Stimulated activated CD4-positive, alpha-beta T cell treated with anti-CD3 and anti-CD28 coated beads, Interleukin-1b, Interleukin-23, amount 100 ng/mL, for 24 hours (primary cell): ENCODE results near the gene TMEM169.
A peak's percentile ranks its signal among the peaks of the same experiment; 100 is the strongest.

ENCODE experiments used
- DNase-seq, 4 experiments: peaks; one replicate each; pipeline ENCODE4 v3.0.0-alpha.2; 2020; ENCODE audit warnings: low read depth in 4 of 4, low spot score in 1 of 4

Gene TMEM169

DNA sequence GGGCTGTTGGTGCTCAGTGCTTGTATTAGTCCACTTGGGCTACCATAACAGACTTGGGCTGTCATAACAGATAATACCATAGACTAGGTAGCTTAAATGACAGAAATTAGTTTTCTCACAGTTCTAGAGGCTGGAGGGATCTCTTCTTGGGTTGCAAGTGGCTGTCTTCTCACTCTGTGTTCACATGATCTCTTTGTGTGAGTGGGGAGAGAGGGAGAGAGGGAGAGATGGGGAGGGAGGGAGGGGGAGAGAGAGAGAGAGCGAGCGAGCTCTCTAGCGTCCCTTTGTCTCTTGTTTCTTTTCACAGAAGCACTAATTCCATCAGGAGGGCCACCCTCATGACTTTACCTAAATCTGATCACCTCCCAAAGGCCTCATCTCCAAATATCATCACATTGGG, 23.0 kb downstream of the TMEM169 start:
- DNase-seq, result no peak

- no peak for DNase-seq
These were observed 25.6 kb downstream of the TMEM169 start for GRCh38 chr2:216107320-216107719.

DNA sequence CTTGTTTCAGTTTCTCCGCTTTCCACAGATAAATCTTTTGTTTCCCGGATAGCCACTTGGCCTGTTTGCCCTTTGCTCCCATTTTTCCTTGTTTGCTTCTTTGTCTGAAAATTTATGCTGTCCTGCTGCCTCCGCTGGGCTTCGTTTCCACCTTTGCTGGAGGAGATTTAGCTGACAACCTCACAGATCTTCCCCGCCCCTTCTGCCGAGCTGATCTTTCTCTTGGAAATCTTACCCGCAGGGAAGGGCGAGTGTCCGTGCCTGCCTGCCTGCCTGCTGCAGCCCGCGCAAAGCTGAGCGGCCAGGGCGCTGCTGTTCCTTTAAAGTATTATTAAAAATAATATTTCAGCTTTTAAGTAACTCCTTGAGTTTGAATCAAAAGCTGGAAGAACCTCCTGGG, 26.0 kb downstream of the TMEM169 start:
- DNase-seq, result no peak

DNA sequence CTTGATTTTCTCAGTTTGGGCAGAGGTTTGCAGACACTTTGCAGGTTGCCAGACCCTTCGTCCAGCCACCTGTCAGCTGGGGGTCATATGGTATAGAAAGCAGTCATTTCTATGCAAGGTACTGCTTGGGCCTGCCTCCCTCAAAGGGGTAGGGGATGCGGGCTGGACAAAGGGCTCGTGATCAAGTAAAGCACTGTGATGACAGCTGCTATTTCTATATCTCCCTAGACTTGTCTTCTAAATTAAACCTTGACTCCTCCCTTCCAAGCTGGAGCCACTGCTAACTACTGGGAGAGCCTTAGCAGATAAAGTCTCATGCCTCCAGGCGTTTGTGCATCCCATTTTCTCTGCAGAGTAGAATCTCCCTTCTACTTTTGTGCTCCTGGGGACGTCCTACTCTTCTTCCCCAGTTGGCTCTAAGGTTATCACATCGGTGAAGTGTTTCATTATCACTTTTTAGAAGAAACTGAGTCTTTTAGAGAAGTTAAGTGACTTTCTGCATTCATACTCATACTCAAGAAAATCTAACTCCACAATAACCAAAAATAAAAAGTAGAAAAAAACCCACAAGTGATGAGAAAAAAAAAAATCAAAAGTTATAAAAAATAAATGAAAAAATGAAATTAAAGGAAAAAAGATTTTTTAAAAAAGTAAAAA, 26.7 kb downstream of the TMEM169 start:
- no peak for DNase-seq

GRCh38 chr2:216108967-216109921, 27.5 kb downstream of the TMEM169 start, which contains the start of gene XRCC5:
TSS of gene XRCC5 (plus strand) at chr2:216109348. CDS start at chr2:216109437, 89 bp downstream.
- peak; percentile 96 to 97 (median 96) for DNase-seq

GRCh38 chr2:216109962-216110614, 28.4 kb downstream of the TMEM169 start:
- no peak for DNase-seq

DNA sequence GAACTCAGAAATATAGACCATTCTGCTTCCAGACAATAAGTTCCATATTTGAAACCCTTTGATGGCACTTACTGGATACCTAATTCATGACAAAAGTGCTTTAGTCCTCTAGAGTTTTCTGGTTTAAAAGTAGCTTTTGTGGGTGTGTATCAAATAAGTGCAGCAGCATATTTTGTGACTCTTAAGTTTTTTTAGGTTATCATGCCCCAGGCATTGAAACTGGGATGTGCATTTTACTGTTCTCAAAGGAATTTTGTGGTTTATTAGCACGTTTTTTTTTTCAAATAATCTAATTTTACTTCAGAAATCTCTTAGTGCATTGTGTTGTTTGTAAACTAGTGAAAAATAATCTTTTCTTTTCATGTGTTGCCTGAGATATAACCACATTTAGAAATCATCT, 28.9 kb downstream of the TMEM169 start:
- DNase-seq, result no peak

DNA sequence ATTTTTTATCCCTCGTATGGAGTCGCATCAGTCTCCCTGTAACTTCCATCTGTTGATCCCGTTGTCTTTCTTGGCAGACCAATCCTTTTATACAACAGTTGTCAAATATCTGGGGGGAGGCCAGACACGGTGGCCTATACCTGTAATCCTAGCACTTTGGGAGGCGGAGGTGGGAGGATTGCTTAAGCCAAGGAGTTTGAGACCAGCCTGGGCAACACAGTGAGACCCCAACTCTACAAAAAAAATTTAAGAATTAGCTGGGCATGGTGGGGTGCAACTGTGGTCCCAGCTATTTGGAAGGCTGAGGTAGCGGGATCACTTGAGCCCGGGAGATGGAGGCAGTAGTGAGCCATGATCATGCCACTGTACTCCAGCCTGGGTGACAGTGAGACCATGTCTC, 29.4 kb downstream of the TMEM169 start:
- DNase-seq, result no peak

GRCh38 chr2:216112926-216113325, 31.2 kb downstream of the TMEM169 start:
- no peak for DNase-seq

DNA sequence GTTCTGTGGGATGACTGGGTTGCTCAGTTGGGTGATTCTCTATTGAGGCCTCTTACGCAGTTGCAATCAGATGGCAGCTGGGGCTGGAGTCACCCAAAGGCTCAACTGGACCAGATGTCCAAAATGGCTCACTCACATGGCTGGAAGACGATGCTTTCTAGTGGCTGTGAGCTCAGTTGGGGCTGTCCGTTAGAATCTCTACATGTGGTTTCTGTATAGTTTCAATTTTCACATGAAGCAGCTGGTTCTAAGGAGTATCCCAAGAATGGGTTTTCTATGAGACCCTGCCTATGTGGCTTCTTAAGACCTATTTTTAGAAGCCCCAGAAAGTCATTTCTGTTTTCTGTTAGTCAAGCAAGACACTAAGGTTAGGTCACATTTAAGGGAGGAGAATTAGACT, 31.9 kb downstream of the TMEM169 start:
- no peak for DNase-seq

DNA sequence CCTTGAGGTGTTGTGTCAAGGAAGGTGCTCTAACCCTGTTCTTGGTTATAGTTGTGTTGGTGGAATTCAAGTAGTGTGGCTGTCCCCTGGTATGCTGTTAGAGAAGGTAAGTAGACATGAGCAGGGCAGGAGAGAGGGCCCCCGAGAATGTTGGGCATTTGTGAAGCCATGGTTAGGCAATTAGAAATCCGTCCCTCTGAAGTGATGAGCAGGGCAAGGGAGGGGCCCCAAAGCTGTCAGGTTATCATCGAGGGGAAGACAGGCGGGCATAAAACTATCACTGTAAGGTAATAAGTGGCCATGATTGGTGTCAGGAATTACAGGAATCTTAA, 32.6 kb downstream of the TMEM169 start:
- no peak for DNase-seq

DNA sequence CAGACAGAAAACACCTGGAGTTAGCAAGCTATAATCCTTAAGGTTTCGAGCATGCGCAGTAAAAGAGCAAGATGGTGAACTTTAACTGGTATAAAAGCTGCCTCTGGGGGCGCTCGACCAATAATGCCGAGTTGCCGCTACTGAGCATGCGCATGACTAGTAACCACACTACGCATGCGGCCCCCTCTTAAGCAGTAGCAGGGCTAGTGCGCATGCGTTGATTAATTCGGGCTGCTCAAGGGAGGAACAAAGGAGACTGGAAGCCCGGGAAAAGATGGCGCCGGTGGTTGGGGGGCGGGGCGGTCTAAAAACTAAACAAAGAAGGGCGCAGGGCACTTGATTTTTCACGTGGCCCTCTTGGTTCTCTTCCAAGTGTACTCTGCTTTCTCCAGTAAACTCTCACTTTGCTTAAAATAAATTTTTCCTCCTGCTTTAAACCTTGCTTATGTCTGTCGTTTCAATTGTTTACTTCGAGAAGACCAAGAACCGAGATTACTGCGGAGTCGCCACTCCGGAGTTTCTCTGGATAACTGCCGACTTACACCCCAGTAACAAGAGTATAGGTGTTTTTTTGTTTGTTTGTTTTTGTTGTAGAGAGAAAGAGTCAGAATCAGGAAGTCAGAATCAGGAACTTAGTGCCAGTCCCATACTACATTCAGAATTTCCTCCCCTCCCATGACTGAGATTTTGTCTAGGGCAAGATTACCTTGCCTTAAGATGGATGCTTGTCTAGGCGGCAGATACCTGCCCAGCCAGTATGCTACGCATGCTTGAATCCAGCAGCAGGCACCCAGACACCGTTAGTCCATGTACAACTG, 33.2 kb downstream of the TMEM169 start:
- peak; percentile 92 to 97 (median 94) for DNase-seq

- no peak for DNase-seq
These were observed 34.7 kb downstream of the TMEM169 start for GRCh38 chr2:216116418-216116817.

- DNase-seq, result no peak
These were observed 36.0 kb downstream of the TMEM169 start for GRCh38 chr2:216117561-216118340.

DNA sequence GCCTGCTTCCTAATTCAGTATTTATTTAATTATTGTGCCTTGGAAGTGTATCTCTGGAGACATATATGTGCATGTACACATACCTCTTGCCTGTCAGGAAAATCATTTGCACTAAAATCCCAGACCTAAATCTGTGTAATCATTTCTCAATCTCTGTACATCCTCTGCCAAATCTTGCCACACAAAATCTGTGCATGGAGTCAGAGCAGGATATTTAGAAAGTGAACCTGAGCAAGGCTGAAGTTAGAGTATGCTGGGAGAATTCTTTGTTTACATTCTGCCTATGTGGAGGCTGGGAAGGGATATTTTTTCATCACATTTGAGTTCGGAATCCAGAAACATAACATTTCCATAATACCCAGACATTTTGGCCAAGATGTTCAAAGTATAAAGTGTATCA, 36.8 kb downstream of the TMEM169 start:
- DNase-seq, result no peak

DNA sequence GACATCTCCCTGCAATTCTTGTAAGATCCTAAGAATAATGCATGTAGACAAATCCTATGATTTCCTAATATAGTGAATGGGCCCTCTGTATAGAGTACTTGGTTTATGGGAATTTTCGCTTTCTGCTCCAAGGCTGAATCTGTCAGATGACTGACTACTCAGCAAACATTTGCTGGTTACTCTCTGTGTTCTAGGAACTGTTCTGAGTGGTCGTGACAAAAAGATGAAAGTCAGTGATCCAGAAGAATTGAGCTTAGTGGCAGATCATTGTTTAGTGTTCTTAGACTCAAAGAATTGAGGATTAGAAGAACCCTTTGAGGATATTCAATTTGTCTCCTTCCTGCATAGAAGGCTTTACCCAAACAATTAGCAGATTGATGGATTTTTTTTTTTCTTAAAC, 37.4 kb downstream of the TMEM169 start:
- no peak for DNase-seq

GRCh38 chr2:216119986-216120385, 38.3 kb downstream of the TMEM169 start:
- DNase-seq, result no peak

- DNase-seq, result no peak
These were observed 39.5 kb downstream of the TMEM169 start for GRCh38 chr2:216121255-216121654.

GRCh38 chr2:216126943-216127342, 45.2 kb downstream of the TMEM169 start:
- DNase-seq, result no peak

DNA sequence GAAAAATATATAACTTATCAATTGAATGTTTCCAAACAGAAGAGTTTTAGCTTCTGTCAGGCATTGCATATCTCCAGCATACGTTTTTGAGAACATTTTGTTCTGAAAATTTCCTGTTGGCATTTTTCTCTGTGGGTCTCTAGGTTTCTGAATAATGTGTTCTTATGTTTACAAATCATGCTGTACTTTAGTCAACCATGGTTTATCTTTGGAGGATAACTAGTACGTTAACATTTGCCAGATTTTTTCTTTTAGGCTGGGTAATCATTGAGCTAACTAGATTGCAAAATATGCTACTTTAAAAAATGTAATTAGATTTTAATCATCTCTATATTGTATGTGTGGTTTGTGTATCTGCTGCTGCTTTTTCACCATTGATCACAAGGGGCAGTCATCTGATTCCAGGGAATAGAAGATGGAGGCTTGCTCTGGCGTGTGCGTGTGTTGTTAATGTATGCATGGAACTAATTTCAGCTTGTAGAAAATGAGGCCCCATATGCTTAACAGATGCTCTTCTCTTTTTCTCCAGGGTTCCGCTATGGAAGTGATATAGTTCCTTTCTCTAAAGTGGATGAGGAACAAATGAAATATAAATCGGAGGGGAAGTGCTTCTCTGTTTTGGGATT, 48.7 kb downstream of the TMEM169 start:
- DNase-seq, result no peak
